ENCODE results near the gene TESMIN.

Gene TESMIN, protein sequence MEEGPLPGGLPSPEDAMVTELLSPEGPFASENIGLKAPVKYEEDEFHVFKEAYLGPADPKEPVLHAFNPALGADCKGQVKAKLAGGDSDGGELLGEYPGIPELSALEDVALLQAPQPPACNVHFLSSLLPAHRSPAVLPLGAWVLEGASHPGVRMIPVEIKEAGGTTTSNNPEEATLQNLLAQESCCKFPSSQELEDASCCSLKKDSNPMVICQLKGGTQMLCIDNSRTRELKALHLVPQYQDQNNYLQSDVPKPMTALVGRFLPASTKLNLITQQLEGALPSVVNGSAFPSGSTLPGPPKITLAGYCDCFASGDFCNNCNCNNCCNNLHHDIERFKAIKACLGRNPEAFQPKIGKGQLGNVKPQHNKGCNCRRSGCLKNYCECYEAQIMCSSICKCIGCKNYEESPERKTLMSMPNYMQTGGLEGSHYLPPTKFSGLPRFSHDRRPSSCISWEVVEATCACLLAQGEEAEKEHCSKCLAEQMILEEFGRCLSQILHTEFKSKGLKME

DNA sequence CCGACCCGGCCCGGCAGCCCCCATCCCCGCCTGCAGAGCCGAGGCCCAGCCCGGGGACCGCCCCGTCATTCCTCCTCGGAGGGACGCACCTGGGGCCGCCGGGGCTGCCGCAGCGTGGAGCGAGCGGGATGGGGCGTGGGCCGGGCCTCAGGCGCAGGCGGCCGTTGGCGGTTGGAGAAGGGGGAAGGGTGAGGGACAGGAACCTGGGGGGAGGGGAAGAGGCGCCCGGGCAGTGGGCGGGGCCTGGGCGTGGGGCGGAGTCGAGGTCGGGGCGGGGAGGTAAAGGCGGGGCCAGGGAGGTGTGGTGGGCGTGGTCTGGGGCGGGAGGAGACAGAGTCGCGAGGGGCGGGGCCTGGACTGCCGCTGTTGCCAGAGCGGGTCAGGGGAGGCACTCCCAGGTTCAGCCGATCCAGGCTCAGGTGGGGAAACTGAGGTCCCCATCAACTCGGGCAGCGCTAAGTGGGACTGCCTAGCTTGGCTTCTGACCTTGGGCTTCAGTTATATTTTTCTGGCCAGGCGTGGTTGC, at the start of gene TESMIN:
TSS of gene TESMIN (minus strand) at position 190 of the 526 bp plus-strand sequence. CDS start 860 bp downstream, outside the sequence.
- Histone ChIP-seq H3K27ac (no peak within 1 kb of the TSS), H3K27me3 (ENCODE audit: insufficient read depth, low read depth, severe bottlenecking) (no peaks in the 10 kb centered on the region), H3K36me3 (no peaks in the 10 kb centered on the region), H3K4me3 (ENCODE audit: low read depth, low read length) (no peak within 1 kb of the TSS), H3K9me3 (ENCODE audit: severe bottlenecking) (no peaks in the 10 kb centered on the region)
- peak; percentile 18 for DNase-seq
- TF ChIP-seq, protein P1, sequence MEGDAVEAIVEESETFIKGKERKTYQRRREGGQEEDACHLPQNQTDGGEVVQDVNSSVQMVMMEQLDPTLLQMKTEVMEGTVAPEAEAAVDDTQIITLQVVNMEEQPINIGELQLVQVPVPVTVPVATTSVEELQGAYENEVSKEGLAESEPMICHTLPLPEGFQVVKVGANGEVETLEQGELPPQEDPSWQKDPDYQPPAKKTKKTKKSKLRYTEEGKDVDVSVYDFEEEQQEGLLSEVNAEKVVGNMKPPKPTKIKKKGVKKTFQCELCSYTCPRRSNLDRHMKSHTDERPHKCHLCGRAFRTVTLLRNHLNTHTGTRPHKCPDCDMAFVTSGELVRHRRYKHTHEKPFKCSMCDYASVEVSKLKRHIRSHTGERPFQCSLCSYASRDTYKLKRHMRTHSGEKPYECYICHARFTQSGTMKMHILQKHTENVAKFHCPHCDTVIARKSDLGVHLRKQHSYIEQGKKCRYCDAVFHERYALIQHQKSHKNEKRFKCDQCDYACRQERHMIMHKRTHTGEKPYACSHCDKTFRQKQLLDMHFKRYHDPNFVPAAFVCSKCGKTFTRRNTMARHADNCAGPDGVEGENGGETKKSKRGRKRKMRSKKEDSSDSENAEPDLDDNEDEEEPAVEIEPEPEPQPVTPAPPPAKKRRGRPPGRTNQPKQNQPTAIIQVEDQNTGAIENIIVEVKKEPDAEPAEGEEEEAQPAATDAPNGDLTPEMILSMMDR (IDR thresholded peaks at IDR 0.05; ENCODE audit: low read depth, low read length), result no peak

DNA sequence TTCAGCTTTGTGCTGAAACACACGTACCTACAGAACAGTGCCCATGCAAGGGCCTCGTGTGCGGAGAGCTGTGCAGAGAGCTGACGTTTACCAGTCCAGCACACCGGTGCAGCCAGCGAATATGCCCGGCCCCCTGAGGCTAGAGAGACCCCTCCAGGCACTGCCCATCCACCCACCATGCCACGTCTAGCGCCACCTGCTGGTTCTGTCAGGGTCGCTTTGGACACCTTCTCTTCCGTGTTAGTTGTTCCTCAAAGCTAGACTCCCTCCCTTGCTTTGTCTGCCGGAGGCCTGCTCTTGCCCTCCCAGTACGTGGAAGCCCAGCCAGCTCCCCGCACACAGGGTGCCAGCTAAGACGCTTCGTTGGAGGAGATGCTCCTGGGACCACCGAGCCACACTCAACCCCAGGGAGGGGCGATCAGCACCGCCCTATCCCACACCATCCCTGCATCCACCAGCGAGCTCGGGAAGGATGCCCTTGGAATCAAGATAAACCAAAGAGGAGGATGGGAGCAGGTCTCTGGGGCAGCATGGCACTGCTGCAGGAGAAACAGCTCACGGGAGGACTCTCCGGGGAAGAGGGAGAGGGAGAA, 47.0 kb upstream of the TESMIN start:
- no peak overlapping the region for H3K4me3 ChIP-seq (ENCODE audit: low read depth, low read length)
- H3K27ac ChIP-seq, result no peak overlapping the region
- no peaks in the 10 kb centered on the region for H3K9me3 ChIP-seq (ENCODE audit: severe bottlenecking)
- H3K36me3 ChIP-seq, result no peaks in the 10 kb centered on the region
- DNase-seq, result peak; percentile 71
- no peaks in the 10 kb centered on the region for H3K27me3 ChIP-seq (ENCODE audit: insufficient read depth, low read depth, severe bottlenecking)
- TF ChIP-seq, protein P1 (IDR thresholded peaks at IDR 0.05; ENCODE audit: low read depth, low read length), result peak; percentile 93

DNA sequence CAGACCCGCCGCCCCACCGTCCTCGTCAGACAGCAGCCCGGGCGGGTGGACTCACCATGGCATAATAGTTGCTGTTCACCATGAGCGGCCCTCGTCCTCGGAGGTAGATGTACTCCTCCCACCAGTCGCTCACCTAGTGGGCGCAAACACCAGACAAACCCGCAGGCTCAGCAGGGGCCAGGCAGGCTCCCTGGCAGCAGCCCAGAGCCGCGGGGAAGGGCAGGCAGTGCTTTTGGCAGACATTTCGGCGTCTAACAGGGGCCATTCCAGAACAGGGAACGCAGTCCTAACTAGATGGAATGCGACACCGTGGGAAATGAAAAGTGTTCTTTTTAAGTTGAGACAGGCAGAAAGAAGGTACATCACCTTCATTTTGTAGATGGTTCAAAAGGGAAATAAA, 45.5 kb upstream of the TESMIN start:
- Histone ChIP-seq H3K36me3 (no peaks in the 10 kb centered on the region), H3K4me3 (ENCODE audit: low read depth, low read length) (no peak overlapping the region), H3K27ac (no peak overlapping the region), H3K27me3 (ENCODE audit: insufficient read depth, low read depth, severe bottlenecking) (no peaks in the 10 kb centered on the region), H3K9me3 (ENCODE audit: severe bottlenecking) (no peaks in the 10 kb centered on the region)
- no peak for DNase-seq
- TF ChIP-seq, protein P1 (IDR thresholded peaks at IDR 0.05; ENCODE audit: low read depth, low read length), result no peak

DNA sequence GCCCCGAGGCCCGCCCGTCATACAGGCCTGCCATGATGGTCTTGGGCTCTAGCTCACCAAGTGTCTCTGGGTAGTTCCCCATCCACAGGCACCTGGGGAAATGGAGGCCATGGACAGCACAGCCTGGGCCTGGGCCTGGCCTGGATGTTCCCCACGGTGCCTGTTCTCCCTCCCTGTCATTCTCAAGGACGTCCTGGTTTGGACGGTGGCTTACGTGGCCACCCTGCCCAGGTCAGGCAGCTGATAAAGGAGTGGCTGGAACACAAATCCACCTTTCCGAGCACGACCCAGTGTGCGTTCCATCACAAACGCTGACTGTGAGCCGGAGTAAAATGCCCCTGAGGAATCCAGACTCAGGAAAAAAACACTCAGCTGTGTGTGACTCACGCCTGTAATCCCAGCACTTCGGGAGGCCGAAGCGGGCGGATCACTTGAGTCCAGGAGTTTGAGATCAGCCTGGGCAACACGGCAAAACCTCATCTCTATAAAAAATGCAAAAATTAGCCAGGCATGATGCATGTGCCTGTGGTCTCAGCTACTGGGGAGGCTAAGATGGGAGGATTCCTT, 41.2 kb upstream of the TESMIN start:
- Histone ChIP-seq H3K4me3 (ENCODE audit: low read depth, low read length) (no peak overlapping the region), H3K27ac (no peak overlapping the region), H3K27me3 (ENCODE audit: insufficient read depth, low read depth, severe bottlenecking) (no peaks in the 10 kb centered on the region), H3K9me3 (ENCODE audit: severe bottlenecking) (no peaks in the 10 kb centered on the region), H3K36me3 (no peaks in the 10 kb centered on the region)
- DNase-seq, result no peak
- TF ChIP-seq, protein P1 (IDR thresholded peaks at IDR 0.05; ENCODE audit: low read depth, low read length), result no peak

DNA sequence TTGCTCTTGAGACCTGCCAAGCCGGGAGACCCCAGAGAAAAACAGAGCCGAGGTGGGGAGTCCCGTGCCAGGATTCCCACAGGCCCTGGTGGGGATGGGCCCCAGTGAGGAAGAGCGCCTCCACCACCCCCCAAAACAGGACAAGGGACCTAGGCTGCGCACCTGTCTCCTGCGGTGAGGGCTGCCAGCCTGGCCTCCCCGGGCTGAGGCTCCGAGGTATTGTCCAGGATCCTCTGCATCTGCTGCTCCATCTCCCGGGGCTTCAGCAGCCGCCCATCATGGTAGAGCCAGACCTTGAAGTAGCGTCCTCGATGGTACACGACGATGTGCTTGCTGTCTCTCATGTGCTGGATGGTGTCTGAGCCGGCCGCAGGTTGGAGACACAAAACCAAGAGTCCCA, 33.3 kb upstream of the TESMIN start:
- H3K36me3 ChIP-seq, result no peaks in the 10 kb centered on the region
- H3K4me3 ChIP-seq (ENCODE audit: low read depth, low read length), result no peak overlapping the region
- H3K27ac ChIP-seq, result no peak overlapping the region
- H3K9me3 ChIP-seq (ENCODE audit: severe bottlenecking), result no peaks in the 10 kb centered on the region
- TF ChIP-seq, protein P1 (IDR thresholded peaks at IDR 0.05; ENCODE audit: low read depth, low read length), result no peak
- no peak for DNase-seq
- no peaks in the 10 kb centered on the region for H3K27me3 ChIP-seq (ENCODE audit: insufficient read depth, low read depth, severe bottlenecking)

Measured in WERI-Rb-1 (cell line).